Tibial nerve (tissue), 4 donors: Measurements from ENCODE around the gene TMEM200C. TPM values are rescaled to one million over a fixed set of nuclear protein-coding genes. Genes with fewer than 3 reads are reported as not detected.

Experiments
- DNase-seq, 2 donors: peaks; one replicate each; pipeline ENCODE4 v3.0.0-alpha.2; 2019; ENCODE audit warnings: low spot score in 2 of 2
- H3K27ac ChIP-seq, 4 donors: fragments of 200-600 bp; sonication (generic) in 3 of 4; one replicate each; pipeline ENCODE4 v1.5.1; 2017 to 2019; ENCODE audit warnings: mild to moderate bottlenecking in 1 of 4
- H3K27me3 ChIP-seq, 2 donors: fragments of 200-600 bp; sonication (generic) in 1 of 2; one replicate each; pipeline versions ENCODE4 v1.5.1 to v1.6.0; 2017 to 2019
- H3K36me3 ChIP-seq, 3 donors: fragments of 200-600 bp; sonication (generic); one replicate each; pipeline ENCODE4 v1.5.1; 2018 to 2019
- H3K4me1 ChIP-seq, 4 donors: fragments of 200-600 bp; sonication (generic) in 3 of 4; one replicate each; pipeline ENCODE4 v1.5.1; 2017 to 2019
- H3K4me3 ChIP-seq, 4 donors: fragments of 200-600 bp; sonication (generic) in 3 of 4; one replicate each; pipeline ENCODE4 v1.5.1; 2017 to 2019; ENCODE audit warnings: mild to moderate bottlenecking in 1 of 4, moderate library complexity in 1 of 4
- H3K9me3 ChIP-seq, 4 donors: fragments of 200-600 bp; sonication (generic) in 3 of 4; one replicate each; pipeline ENCODE4 v1.5.1; 2017 to 2019
- CTCF ChIP-seq, 5 experiments: fragments of 200-600 bp in 3 of 5; fragments of 450-650 bp in 2 of 5; sonication (generic) in 3 of 5; IDR thresholded peaks; one replicate each; pipeline ENCODE4 v1.5.1; 2016 to 2019; ENCODE audit warnings: antibody characterized with exemption in 5 of 5, mild to moderate bottlenecking in 3 of 5, moderate library complexity in 2 of 5
- EP300 ChIP-seq, 2 donors: sonication (generic); formaldehyde crosslinking; IDR thresholded peaks; one replicate each; pipeline ENCODE4 v1.6.1; 2017; ENCODE audit warnings: antibody characterized with exemption in 2 of 2, mild to moderate bottlenecking in 1 of 2
- POLR2A ChIP-seq, 2 donors: fragments of 450-650 bp; IDR thresholded peaks; one replicate each; pipeline ENCODE4 v1.6.1; 2017; ENCODE audit warnings: antibody characterized with exemption in 2 of 2, mild to moderate bottlenecking in 2 of 2, moderate library complexity in 2 of 2
- WGBS, 2 donors: methylation state at CpG; one replicate each; pipeline ENCODE4 v1.1.5; 2018; 5-methylcytosine and 5-hydroxymethylcytosine counted together
- total RNA-seq, 4 donors: library from RNA; depleted of rRNA; stranded (reverse); fragments of >200 nt; gene quantifications; one replicate each; pipeline ENCODE4 v1.1.0, GENCODE V29; 2016

The TMEM200C gene
- total RNA-seq, 4 donors from 2014 or later = under 0.01 to 0.78 (median 0.60) TPM; not detected in 1

GRCh38 chr18:5890331-5891183 is 4.8 kb downstream of the TMEM200C start:
- H3K27ac ChIP-seq = no peak overlapping the region
- no peaks in the 10 kb centered on the region for H3K9me3 ChIP-seq
- H3K4me3 ChIP-seq = peak overlapping the region; percentile 12 to 55 (median 42)
- peaks cover 0 to 63% of the 10 kb centered on the region in 2 donors for H3K27me3 ChIP-seq
- 15 to 17% methylated on average over 22 to 40 of the region's 106 CpGs for WGBS, 2 donors
- TF ChIP-seq EP300 (IDR thresholded peaks at IDR 0.05) = no peak
- peak; percentile 48 to 74 (median 72) for TF ChIP-seq CTCF (IDR thresholded peaks at IDR 0.05)
- H3K36me3 ChIP-seq = no peaks in the 10 kb centered on the region
- DNase-seq = no peak
- H3K4me1 ChIP-seq = peaks cover 0 to 25% (median 3%) of the 10 kb centered on the region in 4 donors

DNA sequence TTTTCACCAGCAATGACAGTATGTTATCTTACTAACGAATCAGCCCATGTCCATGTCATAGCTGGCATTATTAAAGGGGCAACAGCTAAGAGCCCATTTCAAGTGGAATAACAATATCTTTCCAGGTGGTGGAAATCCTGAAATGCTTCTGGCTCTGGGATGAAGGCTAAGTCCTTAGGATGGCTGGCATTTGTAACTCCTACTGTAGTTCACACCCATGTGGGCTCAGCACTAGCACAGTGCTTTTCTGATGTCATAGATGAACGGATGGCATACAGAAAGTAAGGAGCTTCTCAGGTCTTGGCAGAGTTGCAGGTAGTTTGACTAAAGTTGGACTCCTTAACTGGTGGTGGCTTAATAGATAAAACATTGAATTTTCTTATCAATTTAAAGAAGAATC is 10.0 kb downstream of the TMEM200C start:
- Histone ChIP-seq H3K9me3 (no peaks in the 10 kb centered on the region), H3K4me3 (no peak overlapping the region), H3K4me1 (peaks cover 0 to 4% (median 0%) of the 10 kb centered on the region in 4 donors), H3K27me3 (peaks cover 0 to 27% of the 10 kb centered on the region in 2 donors), H3K36me3 (no peaks in the 10 kb centered on the region), H3K27ac (no peak overlapping the region)
- WGBS, 2 donors = 83 to 89% methylated on average over 2 of the region's 2 CpGs
- TF ChIP-seq POLR2A (IDR thresholded peaks at IDR 0.05) (no peak), EP300 (IDR thresholded peaks at IDR 0.05) (no peak), CTCF (IDR thresholded peaks at IDR 0.05) (no peak)
- DNase-seq = no peak

GRCh38 chr18:5884375-5884774 is 10.9 kb downstream of the TMEM200C start:
- H3K27ac ChIP-seq = no peak overlapping the region
- H3K4me3 ChIP-seq = no peak overlapping the region
- H3K36me3 ChIP-seq = no peaks in the 10 kb centered on the region
- H3K4me1 ChIP-seq = no peaks in the 10 kb centered on the region
- no peak for DNase-seq
- no peaks in the 10 kb centered on the region for H3K9me3 ChIP-seq
- TF ChIP-seq POLR2A (IDR thresholded peaks at IDR 0.05) (no peak), EP300 (IDR thresholded peaks at IDR 0.05) (no peak), CTCF (IDR thresholded peaks at IDR 0.05) (no peak)
- H3K27me3 ChIP-seq = peaks cover 0 to 17% of the 10 kb centered on the region in 2 donors
- WGBS, 2 donors = 77 to 88% methylated on average over 1 of the region's 1 CpG

GRCh38 chr18:5879479-5879882 is 15.8 kb downstream of the TMEM200C start:
- no peak for DNase-seq
- H3K4me3 ChIP-seq = no peak overlapping the region
- no peaks in the 10 kb centered on the region for H3K9me3 ChIP-seq
- H3K27me3 ChIP-seq = no peaks in the 10 kb centered on the region
- no peak overlapping the region for H3K27ac ChIP-seq
- H3K36me3 ChIP-seq = no peaks in the 10 kb centered on the region
- TF ChIP-seq CTCF (IDR thresholded peaks at IDR 0.05) (peak; percentile 65 to 73 (median 68)), EP300 (IDR thresholded peaks at IDR 0.05) (no peak)
- no peaks in the 10 kb centered on the region for H3K4me1 ChIP-seq

DNA sequence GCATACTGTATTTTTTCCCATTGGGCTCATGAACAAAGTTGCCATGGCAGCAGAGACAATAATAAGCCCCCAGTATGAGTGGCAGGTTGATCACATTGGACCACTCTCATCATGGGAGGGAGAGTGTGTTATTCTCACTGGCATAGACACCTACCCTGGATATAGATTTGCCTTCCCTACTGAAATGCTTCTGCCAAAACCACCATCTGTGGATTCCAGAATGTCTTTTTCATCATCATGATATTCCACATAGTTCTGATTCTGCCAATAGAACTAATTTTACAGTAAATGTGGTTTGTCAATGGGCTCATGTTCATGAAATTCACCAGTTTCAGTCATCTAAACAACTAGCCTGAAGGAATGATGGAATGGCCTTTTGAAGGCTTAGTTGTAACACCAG is 18.4 kb downstream of the TMEM200C start:
- Histone ChIP-seq H3K27ac (no peak overlapping the region), H3K4me3 (no peak overlapping the region), H3K9me3 (no peaks in the 10 kb centered on the region), H3K4me1 (no peaks in the 10 kb centered on the region), H3K27me3 (no peaks in the 10 kb centered on the region), H3K36me3 (no peaks in the 10 kb centered on the region)
- DNase-seq = no peak
- TF ChIP-seq EP300 (IDR thresholded peaks at IDR 0.05) (no peak), CTCF (IDR thresholded peaks at IDR 0.05) (no peak), POLR2A (IDR thresholded peaks at IDR 0.05) (no peak)
